Bronchial epithelial cell (primary cell): ENCODE measurements around the gene OPCML. TPM values are rescaled to one million over a fixed set of nuclear protein-coding genes. Genes with fewer than 3 reads are reported as not detected.

Experiments used
- DNase-seq: peaks from one replicate; pipeline ENCODE4 v3.0.0-alpha.2; 2010; ENCODE audit warnings: low read depth
- FAIRE-seq: peaks from 2 replicates; lab custom pipeline; 2011; peaks lifted over from hg19 to GRCh38; lab: Jason Lieb, UNC
- H3K27me3 ChIP-seq: 2 replicates; pipeline ENCODE4 v1.5.1; 2011; ENCODE audit warnings: low read length; ENCODE audit not compliant: control insufficient read depth, insufficient read depth
- H3K36me3 ChIP-seq: 2 replicates; pipeline ENCODE4 v1.5.1; 2011; ENCODE audit warnings: low read length; ENCODE audit not compliant: control insufficient read depth, insufficient read depth
- H3K4me3 ChIP-seq: 2 replicates; pipeline ENCODE4 v1.5.1; 2011; ENCODE audit warnings: mild to moderate bottlenecking, low read depth, low read length, control low read depth
- CTCF ChIP-seq: IDR thresholded peaks from 2 replicates; pipeline ENCODE4 v1.5.1; 2011; ENCODE audit warnings: mild to moderate bottlenecking, moderate library complexity, low read length, control low read depth, inconsistent platforms; ENCODE audit not compliant: insufficient read depth, severe bottlenecking
- total RNA-seq: library from RNA; depleted of rRNA; stranded (reverse); fragments of >200 nt; gene quantifications from 2 replicates; pipeline ENCODE4 v1.2.1, GENCODE V29; 2014

The OPCML gene
- total RNA-seq, 1 donor from 2014 or later = not detected

GRCh38 chr11:132894606-132895005 lies 637.7 kb downstream of the OPCML start:
- TF ChIP-seq CTCF = no peak
- no peak for DNase-seq
- no peaks in the 10 kb centered on the region for H3K36me3 ChIP-seq
- no peak for FAIRE-seq
- no peak overlapping the region for H3K4me3 ChIP-seq
- H3K27me3 ChIP-seq = no peaks in the 10 kb centered on the region

GRCh38 chr11:132892876-132893275 lies 639.4 kb downstream of the OPCML start:
- DNase-seq = no peak
- Histone ChIP-seq H3K27me3 (no peaks in the 10 kb centered on the region), H3K36me3 (no peaks in the 10 kb centered on the region), H3K4me3 (no peak overlapping the region)
- no peak for TF ChIP-seq CTCF
- FAIRE-seq = no peak

- FAIRE-seq = no peak
- TF ChIP-seq CTCF = no peak
These were observed 644.1 kb downstream of the OPCML start for GRCh38 chr11:132888226-132888625.

GRCh38 chr11:132886335-132886734 lies 646.0 kb downstream of the OPCML start:
- H3K4me3 ChIP-seq = no peak overlapping the region
- FAIRE-seq (no peak), DNase-seq (peak; percentile 40)
- H3K27me3 ChIP-seq = no peaks in the 10 kb centered on the region
- TF ChIP-seq CTCF = no peak
- no peaks in the 10 kb centered on the region for H3K36me3 ChIP-seq

More at GRCh38 chr11:132888226-132888625, 644.1 kb downstream of the OPCML start:
- Histone ChIP-seq H3K36me3 (no peaks in the 10 kb centered on the region), H3K4me3 (no peak overlapping the region), H3K27me3 (no peaks in the 10 kb centered on the region)
- DNase-seq = no peak

GRCh38 chr11:132883241-132883640 lies 649.1 kb downstream of the OPCML start:
- FAIRE-seq = no peak
- Histone ChIP-seq H3K4me3 (no peak overlapping the region), H3K36me3 (no peaks in the 10 kb centered on the region), H3K27me3 (no peaks in the 10 kb centered on the region)
- no peak for DNase-seq
- no peak for TF ChIP-seq CTCF

- no peaks in the 10 kb centered on the region for H3K27me3 ChIP-seq
- no peak overlapping the region for H3K4me3 ChIP-seq
- TF ChIP-seq CTCF = no peak
- H3K36me3 ChIP-seq = no peaks in the 10 kb centered on the region
- DNase-seq (no peak), FAIRE-seq (no peak)
These were observed 650.7 kb downstream of the OPCML start for GRCh38 chr11:132881622-132882021.
